Calu3 (cell line): Measurements from ENCODE around the gene RUSC2. TPM values are rescaled to one million over a fixed set of nuclear protein-coding genes. Genes with fewer than 3 reads are reported as not detected.

Source experiments
- BruUV-seq: library from RNA; stranded (reverse); fragments of 400-500 nt; replicated peaks from 2 replicates; lab custom pipeline; 2021; lab: Mats Ljungman, UMichigan
- CTCF ChIA-PET: fragments of 300-600 bp; sonication (Branson Sonifier 250); formaldehyde crosslinking; loops from one replicate; lab custom pipeline; 2022; ENCODE audit warnings: antibody characterized with exemption; lab: Charles Lee
- DNase-seq: peaks from one replicate; pipeline ENCODE4 v3.0.0; 2022
- H3K27ac Mint-ChIP-seq: one replicate; pipeline ENCODE4 v1.8.0; 2022; ENCODE audit warnings: mixed read lengths; ENCODE audit not compliant: unreplicated experiment
- H3K27me3 Mint-ChIP-seq: one replicate; pipeline ENCODE4 v1.8.0; 2022; ENCODE audit warnings: mixed read lengths; ENCODE audit not compliant: unreplicated experiment
- H3K36me3 Mint-ChIP-seq: one replicate; pipeline ENCODE4 v1.8.0; 2022; ENCODE audit warnings: mild to moderate bottlenecking, moderate library complexity, mixed read lengths; ENCODE audit not compliant: insufficient read depth, unreplicated experiment
- H3K4me1 Mint-ChIP-seq: one replicate; pipeline ENCODE4 v1.8.0; 2022; ENCODE audit warnings: mild to moderate bottlenecking, low read depth, mixed read lengths; ENCODE audit not compliant: unreplicated experiment
- H3K4me3 Mint-ChIP-seq: one replicate; pipeline ENCODE4 v1.8.0; 2022; ENCODE audit warnings: mild to moderate bottlenecking, low read depth, moderate library complexity, mixed read lengths; ENCODE audit not compliant: unreplicated experiment
- H3K9me3 Mint-ChIP-seq: one replicate; pipeline ENCODE4 v1.8.0; 2022; ENCODE audit warnings: low read depth, mixed read lengths; ENCODE audit not compliant: unreplicated experiment
- intact Hi-C: fragments of 100-400 bp; cut with micrococcal nuclease; formaldehyde crosslinking; loops from one replicate; pipeline ENCODE4 v1.10.0; 2022; ENCODE audit not compliant: unreplicated experiment
- total RNA-seq: library from RNA; stranded (reverse); gene quantifications from 2 replicates; pipeline ENCODE4 v1.2.3, GENCODE V29; 2022
- TF ChIP-seq, protein P1 (sequence below): fragments of 200-600 bp; IDR thresholded peaks from one replicate; pipeline ENCODE4 v1.8.0; 2022; ENCODE audit warnings: antibody characterized with exemption; ENCODE audit not compliant: unreplicated experiment

RUSC2 gene
- total RNA-seq, 1 experiment from 2014 or later, result 10.5 TPM

DNA sequence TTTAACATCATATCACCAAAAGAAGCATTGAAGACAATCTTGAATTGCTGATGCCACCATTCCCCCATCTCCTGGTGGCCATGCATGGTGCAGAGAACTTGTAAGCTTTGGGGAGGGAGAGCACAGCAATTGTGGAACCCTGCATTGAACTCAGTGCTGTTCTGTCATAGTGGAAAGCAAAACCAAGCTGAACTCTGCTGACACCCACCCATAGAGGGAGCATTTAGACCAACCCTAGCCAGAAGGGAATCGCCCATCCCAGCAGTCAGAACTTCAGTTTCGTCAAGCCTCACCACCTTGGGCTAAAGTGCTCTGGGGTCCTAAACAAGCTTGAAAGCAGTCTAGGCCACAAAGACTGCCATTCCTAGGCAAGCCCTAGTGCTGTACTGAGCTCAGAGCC, 37.4 kb upstream of the RUSC2 start:
- BruUV-seq, result no TSS peak
- CTCF ChIA-PET, result no interaction called here
- no peak overlapping the region for H3K4me3 Mint-ChIP-seq
- DNase-seq, result no peak
- H3K27me3 Mint-ChIP-seq, result no peaks in the 10 kb centered on the region
- TF ChIP-seq, protein P1, sequence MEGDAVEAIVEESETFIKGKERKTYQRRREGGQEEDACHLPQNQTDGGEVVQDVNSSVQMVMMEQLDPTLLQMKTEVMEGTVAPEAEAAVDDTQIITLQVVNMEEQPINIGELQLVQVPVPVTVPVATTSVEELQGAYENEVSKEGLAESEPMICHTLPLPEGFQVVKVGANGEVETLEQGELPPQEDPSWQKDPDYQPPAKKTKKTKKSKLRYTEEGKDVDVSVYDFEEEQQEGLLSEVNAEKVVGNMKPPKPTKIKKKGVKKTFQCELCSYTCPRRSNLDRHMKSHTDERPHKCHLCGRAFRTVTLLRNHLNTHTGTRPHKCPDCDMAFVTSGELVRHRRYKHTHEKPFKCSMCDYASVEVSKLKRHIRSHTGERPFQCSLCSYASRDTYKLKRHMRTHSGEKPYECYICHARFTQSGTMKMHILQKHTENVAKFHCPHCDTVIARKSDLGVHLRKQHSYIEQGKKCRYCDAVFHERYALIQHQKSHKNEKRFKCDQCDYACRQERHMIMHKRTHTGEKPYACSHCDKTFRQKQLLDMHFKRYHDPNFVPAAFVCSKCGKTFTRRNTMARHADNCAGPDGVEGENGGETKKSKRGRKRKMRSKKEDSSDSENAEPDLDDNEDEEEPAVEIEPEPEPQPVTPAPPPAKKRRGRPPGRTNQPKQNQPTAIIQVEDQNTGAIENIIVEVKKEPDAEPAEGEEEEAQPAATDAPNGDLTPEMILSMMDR, result no peak
- H3K27ac Mint-ChIP-seq, result no peak overlapping the region
- intact Hi-C loops, result no loop called here
- H3K4me1 Mint-ChIP-seq, result peaks cover 16% of the 10 kb centered on the region
- H3K36me3 Mint-ChIP-seq, result no peaks in the 10 kb centered on the region
- H3K9me3 Mint-ChIP-seq, result no peaks in the 10 kb centered on the region

GRCh38 chr9:35453786-35454185, 36.1 kb upstream of the RUSC2 start:
- H3K27me3 Mint-ChIP-seq, result no peaks in the 10 kb centered on the region
- BruUV-seq, result no TSS peak
- CTCF ChIA-PET, result no interaction called here

DNA sequence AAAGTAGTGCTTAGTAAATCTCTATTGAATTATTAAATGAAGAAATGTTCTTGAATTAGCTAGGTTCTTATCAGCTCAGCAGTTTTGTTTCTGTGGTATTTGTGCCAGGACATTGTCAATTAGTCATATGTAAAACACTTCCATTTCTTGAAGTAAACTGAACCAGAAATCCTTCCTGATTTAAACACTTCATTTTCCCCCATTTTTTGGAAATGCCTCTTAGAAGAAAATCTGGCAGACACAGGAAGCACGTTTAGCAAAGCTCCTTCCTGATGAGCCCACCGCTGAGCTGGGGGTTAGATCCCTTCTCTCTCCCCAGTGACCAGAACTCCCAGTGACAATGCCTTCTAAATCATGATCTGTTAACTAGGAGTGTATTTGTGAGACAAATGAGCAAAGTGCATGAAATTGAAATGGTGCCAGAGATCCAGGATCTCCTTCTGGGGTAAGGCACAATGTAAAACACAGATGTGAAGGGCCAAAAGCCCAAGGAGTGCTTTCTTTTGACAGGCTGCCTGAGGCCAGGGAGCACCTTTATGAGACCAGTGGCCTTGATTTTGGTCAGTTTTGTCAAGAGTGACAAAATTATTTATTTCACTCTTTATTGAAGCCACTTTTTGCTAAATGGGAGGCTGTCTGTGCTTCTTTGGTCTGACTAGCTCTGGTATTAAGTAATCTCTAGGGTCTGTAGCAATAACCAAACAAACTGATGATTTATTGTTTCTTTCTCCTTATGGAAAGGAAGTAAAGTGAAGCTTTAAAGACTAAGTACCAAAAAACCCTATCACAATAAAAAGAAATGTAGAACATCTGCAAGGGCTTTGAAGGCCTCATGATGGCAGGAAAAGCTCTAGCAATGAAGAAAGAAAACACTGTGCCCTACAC, 25.5 kb upstream of the RUSC2 start:
- no peak for DNase-seq
- peaks cover 8% of the 10 kb centered on the region for H3K9me3 Mint-ChIP-seq
- no peak overlapping the region for H3K27ac Mint-ChIP-seq
- intact Hi-C loops, result no loop called here
- no peaks in the 10 kb centered on the region for H3K36me3 Mint-ChIP-seq
- BruUV-seq, result no TSS peak
- no peak overlapping the region for H3K4me3 Mint-ChIP-seq
- CTCF ChIA-PET, result interaction anchor here (1.3 to 1.9 kb wide), 2 partner anchors 12 to 25 kb away, joined by 3 to 7 read pairs; partner anchors contain the start of gene RUSC2
- H3K4me1 Mint-ChIP-seq, result peaks cover 21% of the 10 kb centered on the region
- H3K27me3 Mint-ChIP-seq, result no peaks in the 10 kb centered on the region
- TF ChIP-seq, protein P1, result no peak

More at GRCh38 chr9:35453786-35454185, 36.1 kb upstream of the RUSC2 start:
- Mint-ChIP-seq H3K27ac (no peak overlapping the region), H3K36me3 (no peaks in the 10 kb centered on the region), H3K4me1 (peaks cover 16% of the 10 kb centered on the region), H3K9me3 (no peaks in the 10 kb centered on the region), H3K4me3 (no peak overlapping the region)
- no peak for DNase-seq
- TF ChIP-seq, protein P1, result no peak
- intact Hi-C loops, result no loop called here

- no peaks in the 10 kb centered on the region for H3K36me3 Mint-ChIP-seq
- H3K9me3 Mint-ChIP-seq, result no peaks in the 10 kb centered on the region
- CTCF ChIA-PET, result no interaction called here
- intact Hi-C loops, result no loop called here
- TF ChIP-seq, protein P1, result no peak
- H3K27ac Mint-ChIP-seq, result no peak overlapping the region
- no peak overlapping the region for H3K4me3 Mint-ChIP-seq
- H3K4me1 Mint-ChIP-seq, result peaks cover 15% of the 10 kb centered on the region
- DNase-seq, result no peak
- H3K27me3 Mint-ChIP-seq, result no peaks in the 10 kb centered on the region
- BruUV-seq, result no TSS peak
Observed at GRCh38 chr9:35470340-35470739, 19.6 kb upstream of the RUSC2 start.
